Vagina (tissue), 2 donors: ENCODE measurements around the gene TBCD.
"Not testable (repeated sequence)": the region's sequence is repeated elsewhere in the genome, so short reads cannot be mapped to it uniquely, and the experiment has no call there.

Experiments
- POLR2A ChIP-seq, 2 donors: fragments of 450-650 bp; IDR thresholded peaks; one replicate each; pipeline ENCODE4 v1.6.1; 2017; ENCODE audit warnings: antibody characterized with exemption in 2 of 2, mild to moderate bottlenecking in 2 of 2, moderate library complexity in 2 of 2
- POLR2AphosphoS5 ChIP-seq, 2 donors: sonication (generic); formaldehyde crosslinking; IDR thresholded peaks; one replicate each; pipeline ENCODE4 v1.9.0; 2017; ENCODE audit warnings: antibody characterized with exemption in 2 of 2, mild to moderate bottlenecking in 2 of 2, low read depth in 1 of 2; ENCODE audit not compliant: insufficient read depth in 1 of 2
- TF ChIP-seq, protein P1 (sequence below), 3 experiments: fragments of 450-650 bp in 2 of 3; fragments of 200-600 bp in 1 of 3; sonication (generic) in 1 of 3; IDR thresholded peaks; one replicate each; pipeline ENCODE4 v1.5.1; 2017 to 2019; ENCODE audit warnings: antibody characterized with exemption in 3 of 3, mild to moderate bottlenecking in 2 of 3, moderate library complexity in 2 of 3

- TF ChIP-seq, protein P1, sequence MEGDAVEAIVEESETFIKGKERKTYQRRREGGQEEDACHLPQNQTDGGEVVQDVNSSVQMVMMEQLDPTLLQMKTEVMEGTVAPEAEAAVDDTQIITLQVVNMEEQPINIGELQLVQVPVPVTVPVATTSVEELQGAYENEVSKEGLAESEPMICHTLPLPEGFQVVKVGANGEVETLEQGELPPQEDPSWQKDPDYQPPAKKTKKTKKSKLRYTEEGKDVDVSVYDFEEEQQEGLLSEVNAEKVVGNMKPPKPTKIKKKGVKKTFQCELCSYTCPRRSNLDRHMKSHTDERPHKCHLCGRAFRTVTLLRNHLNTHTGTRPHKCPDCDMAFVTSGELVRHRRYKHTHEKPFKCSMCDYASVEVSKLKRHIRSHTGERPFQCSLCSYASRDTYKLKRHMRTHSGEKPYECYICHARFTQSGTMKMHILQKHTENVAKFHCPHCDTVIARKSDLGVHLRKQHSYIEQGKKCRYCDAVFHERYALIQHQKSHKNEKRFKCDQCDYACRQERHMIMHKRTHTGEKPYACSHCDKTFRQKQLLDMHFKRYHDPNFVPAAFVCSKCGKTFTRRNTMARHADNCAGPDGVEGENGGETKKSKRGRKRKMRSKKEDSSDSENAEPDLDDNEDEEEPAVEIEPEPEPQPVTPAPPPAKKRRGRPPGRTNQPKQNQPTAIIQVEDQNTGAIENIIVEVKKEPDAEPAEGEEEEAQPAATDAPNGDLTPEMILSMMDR (IDR thresholded peaks at IDR 0.05) = not testable (repeated sequence)
- not testable (repeated sequence) for TF ChIP-seq POLR2A (IDR thresholded peaks at IDR 0.05); POLR2AphosphoS5 (IDR thresholded peaks at IDR 0.05; ENCODE audit: insufficient read depth in 1 of 2, low read depth in 1 of 2)
Measured at GRCh38 chr17:82777778-82778375, 26.0 kb downstream of the TBCD start.
